PFSK-1 (cell line): ENCODE results near the gene PSEN2.

Source experiments
- FOXP2 ChIP-seq: optimal IDR thresholded peaks from 2 replicates; pipeline ENCODE3; 2011; ENCODE audit warnings: borderline replicate concordance, control low read depth, inconsistent platforms; ENCODE audit not compliant: insufficient read depth; ENCODE audit errors: extremely low read length, extremely low read depth
- POLR2AphosphoS5 ChIP-seq: IDR thresholded peaks from 2 replicates; pipeline ENCODE4 v1.6.1; 2012; ENCODE audit warnings: low read depth, mild to moderate bottlenecking, control low read depth, low read length, moderate library complexity
- SIN3A ChIP-seq: IDR thresholded peaks from 2 replicates; pipeline ENCODE4 v1.6.1; 2012; ENCODE audit warnings: mild to moderate bottlenecking, low read length, moderate library complexity, borderline replicate concordance; ENCODE audit not compliant: insufficient read depth
- TAF1 ChIP-seq: IDR thresholded peaks from 2 replicates; pipeline ENCODE4 v1.6.1; 2012; ENCODE audit warnings: low read length, control low read depth, borderline replicate concordance; ENCODE audit not compliant: insufficient read depth
- TF ChIP-seq, protein P1 (sequence below), 2 experiments: IDR thresholded peaks; 2 replicates each; pipeline versions ENCODE4 v1.6.1 to v1.8.0; 2011 to 2012; ENCODE audit warnings: low read depth in 2 of 2, low read length in 2 of 2, control low read depth in 1 of 2, inconsistent platforms in 1 of 2, mild to moderate bottlenecking in 1 of 2, moderate library complexity in 1 of 2; ENCODE audit not compliant: insufficient read depth in 1 of 2

PSEN2 gene

DNA sequence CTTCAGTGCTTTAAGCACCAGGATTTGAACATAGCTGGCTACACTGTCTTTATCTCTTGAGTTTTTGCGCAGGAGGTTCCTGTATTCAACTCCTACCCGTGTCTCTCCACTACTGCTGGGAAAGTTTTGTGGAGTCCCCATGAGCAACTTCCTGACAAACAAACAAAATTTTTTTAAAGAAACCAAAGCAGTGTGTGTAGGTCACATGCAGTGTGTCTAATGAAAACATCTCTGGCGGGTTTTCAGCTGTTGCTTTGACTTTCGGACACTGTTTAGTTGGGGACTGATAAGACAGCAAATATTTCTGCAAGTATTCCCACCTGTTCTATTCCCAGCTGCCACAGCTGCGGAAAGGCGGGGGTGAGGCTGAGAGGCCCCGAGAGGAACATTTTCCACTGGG, 2.0 kb downstream of the PSEN2 start:
- TF ChIP-seq TAF1 (no peak), FOXP2 (no peak), SIN3A (no peak), POLR2AphosphoS5 (no peak)
- TF ChIP-seq, protein P1, sequence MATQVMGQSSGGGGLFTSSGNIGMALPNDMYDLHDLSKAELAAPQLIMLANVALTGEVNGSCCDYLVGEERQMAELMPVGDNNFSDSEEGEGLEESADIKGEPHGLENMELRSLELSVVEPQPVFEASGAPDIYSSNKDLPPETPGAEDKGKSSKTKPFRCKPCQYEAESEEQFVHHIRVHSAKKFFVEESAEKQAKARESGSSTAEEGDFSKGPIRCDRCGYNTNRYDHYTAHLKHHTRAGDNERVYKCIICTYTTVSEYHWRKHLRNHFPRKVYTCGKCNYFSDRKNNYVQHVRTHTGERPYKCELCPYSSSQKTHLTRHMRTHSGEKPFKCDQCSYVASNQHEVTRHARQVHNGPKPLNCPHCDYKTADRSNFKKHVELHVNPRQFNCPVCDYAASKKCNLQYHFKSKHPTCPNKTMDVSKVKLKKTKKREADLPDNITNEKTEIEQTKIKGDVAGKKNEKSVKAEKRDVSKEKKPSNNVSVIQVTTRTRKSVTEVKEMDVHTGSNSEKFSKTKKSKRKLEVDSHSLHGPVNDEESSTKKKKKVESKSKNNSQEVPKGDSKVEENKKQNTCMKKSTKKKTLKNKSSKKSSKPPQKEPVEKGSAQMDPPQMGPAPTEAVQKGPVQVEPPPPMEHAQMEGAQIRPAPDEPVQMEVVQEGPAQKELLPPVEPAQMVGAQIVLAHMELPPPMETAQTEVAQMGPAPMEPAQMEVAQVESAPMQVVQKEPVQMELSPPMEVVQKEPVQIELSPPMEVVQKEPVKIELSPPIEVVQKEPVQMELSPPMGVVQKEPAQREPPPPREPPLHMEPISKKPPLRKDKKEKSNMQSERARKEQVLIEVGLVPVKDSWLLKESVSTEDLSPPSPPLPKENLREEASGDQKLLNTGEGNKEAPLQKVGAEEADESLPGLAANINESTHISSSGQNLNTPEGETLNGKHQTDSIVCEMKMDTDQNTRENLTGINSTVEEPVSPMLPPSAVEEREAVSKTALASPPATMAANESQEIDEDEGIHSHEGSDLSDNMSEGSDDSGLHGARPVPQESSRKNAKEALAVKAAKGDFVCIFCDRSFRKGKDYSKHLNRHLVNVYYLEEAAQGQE (IDR thresholded peaks at IDR 0.05; ENCODE audit: insufficient read depth in 1 of 2, low read depth in 2 of 2, low read length in 2 of 2): no peak

DNA sequence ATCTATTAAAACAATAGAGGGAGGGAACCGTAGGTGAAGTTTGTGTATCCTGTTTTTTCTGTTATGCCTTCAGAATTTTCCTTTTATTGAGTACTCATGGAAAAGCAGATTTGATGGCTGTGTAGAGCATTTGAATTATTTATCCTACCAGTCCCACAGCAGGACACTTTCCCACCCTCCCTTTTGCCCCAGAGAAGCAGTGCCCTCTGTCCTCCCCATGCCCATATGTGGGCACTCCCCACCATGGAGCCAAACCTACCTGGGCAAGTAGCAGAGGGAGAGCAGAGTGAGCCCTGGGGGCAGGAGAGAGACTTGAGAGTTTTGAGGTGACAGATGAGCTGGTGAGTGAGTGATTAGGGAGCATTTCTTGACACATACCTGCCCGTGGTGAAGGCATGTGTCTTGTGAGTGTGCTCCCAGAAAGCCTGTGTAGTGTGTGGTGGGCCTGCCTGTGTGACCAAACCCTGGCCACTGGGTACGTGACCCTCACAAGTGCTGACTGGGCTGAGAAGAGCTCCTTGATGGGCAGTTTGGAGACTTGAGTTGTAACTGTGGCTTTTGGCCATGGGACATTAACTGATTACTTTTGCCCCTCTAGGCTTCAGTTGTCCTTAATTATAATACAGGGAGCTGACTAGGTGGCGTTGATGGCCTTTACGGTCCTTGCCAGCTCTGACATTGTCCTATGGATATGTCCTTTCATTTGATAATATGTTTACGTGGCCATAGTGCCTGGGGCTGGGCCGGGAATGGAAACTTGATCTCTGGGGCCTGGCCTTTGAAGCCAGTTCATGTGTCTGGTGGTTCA, 3.6 kb downstream of the PSEN2 start:
- TF ChIP-seq TAF1 (no peak), SIN3A (no peak), FOXP2 (no peak), POLR2AphosphoS5 (no peak)
- TF ChIP-seq, protein P1 (IDR thresholded peaks at IDR 0.05; ENCODE audit: insufficient read depth in 1 of 2, low read depth in 2 of 2, low read length in 2 of 2): no peak

DNA sequence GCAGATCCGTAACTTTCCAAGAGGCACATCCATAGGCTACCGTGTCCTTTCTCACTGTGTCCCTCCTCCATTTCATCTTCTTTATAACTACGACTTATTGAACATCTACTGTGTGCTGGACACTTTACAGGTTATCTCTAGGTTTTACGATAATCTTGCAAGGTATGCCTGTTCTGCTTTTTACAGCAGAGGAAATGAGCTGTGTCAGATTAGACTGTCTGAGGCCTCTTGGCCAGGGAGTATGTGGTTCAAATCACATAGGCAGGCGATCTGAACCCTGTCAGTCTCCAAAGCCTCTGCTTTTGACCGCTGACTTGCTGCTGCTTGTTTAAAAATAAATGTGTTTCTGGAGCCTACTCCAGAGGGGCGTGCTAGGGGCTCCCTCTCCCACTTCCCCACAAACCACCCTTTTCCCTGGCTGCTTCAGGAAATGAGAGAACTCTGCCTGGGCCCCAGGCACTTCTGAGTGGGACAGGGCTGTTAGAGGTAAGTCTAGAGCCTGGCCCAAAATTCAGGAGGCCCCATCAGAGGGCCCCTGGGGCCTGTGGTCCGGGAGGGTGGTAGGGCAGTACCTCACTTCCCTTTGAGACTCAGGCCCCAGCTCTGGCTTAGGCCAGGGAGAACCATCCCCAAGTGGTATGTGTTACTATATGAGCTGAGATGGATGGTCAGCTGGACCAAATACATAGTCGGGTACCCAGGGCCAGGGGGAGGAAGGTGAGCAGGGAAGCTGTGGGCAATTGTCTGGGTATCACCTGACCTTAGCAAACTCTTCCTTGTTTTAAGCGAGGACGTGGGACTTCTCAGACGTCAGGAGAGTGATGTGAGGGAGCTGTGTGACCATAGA, 4.4 kb downstream of the PSEN2 start:
- TF ChIP-seq FOXP2 (no peak), POLR2AphosphoS5 (no peak), SIN3A (no peak), TAF1 (no peak)
- TF ChIP-seq, protein P1 (IDR thresholded peaks at IDR 0.05; ENCODE audit: insufficient read depth in 1 of 2, low read depth in 2 of 2, low read length in 2 of 2): no peak

DNA sequence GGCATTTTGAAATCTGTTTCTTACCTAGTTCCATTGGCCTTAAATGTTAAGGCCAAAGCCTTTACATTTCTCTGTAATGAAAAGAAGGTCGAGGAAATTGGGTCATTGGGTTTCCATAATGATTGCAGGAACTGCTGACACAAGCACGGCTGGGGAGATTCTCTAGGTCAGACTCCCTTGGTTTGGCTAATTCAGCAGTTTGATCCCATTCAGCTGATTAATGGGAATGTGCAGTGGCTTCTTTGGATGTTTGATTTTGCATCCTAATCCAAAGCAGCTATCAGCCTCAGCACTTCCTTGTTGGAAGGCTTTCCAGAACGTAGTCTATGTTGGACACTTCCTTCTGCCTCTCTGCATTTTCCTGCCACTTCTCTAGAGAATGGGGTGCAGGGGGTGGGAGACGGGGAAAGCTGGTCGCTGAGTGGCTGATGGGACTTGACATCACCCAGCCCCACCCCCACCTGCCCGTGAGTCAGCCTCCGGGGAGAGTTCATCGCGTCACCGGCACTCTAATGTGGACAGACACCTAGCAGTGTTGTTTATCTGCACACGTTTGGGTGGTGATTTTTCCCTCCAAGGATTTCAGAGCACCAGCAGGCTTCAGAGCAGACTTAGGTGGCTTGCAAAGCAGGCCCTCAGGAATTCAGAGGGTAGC, 5.4 kb downstream of the PSEN2 start:
- no peak for TF ChIP-seq POLR2AphosphoS5
- TF ChIP-seq SIN3A: no peak
- TF ChIP-seq, protein P1 (IDR thresholded peaks at IDR 0.05; ENCODE audit: insufficient read depth in 1 of 2, low read depth in 2 of 2, low read length in 2 of 2): no peak
